ENCODE results near the gene FHAD1.

The FHAD1 gene

DNA sequence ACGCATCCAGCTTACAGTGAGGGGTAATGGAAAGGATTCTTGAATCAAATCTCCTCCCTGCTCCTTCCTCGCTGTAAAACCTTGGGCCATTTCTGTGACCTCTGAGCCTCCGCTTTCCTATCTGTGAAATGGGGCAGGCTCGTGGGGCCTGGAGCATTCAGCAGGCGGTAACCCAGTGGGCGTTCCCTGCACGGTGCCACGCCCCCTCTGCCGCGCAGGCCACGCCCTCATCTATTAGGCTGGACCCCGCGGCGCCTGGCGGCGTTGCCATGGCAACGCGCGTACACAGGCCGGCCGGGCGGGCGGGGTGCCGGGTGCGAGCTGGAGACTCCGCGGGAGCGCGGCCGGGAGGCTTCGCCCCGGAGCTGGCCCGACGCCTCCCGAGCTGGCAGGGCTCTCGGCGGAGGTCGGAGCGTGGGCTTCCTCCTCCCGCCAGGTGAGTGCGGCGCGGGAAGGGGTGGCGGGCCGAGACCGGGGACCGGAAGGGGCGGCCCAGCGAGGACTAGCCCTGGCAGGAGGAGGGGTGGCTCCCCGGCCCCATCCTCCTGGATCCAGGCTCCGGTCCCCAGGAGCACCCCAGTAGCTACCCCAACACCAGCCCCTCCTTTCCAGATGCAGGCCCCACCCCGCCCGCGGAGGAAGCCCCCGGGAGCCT is at the start of gene FHAD1:
Gene FHAD1 (plus strand): TSS at position 264 of the 655 bp plus-strand sequence. CDS start 4,562 bp downstream, outside the sequence.
- peak within 1 kb of the TSS; percentile 49 for H3K4me3 ChIP-seq (ENCODE audit: low read depth, low read length)

DNA sequence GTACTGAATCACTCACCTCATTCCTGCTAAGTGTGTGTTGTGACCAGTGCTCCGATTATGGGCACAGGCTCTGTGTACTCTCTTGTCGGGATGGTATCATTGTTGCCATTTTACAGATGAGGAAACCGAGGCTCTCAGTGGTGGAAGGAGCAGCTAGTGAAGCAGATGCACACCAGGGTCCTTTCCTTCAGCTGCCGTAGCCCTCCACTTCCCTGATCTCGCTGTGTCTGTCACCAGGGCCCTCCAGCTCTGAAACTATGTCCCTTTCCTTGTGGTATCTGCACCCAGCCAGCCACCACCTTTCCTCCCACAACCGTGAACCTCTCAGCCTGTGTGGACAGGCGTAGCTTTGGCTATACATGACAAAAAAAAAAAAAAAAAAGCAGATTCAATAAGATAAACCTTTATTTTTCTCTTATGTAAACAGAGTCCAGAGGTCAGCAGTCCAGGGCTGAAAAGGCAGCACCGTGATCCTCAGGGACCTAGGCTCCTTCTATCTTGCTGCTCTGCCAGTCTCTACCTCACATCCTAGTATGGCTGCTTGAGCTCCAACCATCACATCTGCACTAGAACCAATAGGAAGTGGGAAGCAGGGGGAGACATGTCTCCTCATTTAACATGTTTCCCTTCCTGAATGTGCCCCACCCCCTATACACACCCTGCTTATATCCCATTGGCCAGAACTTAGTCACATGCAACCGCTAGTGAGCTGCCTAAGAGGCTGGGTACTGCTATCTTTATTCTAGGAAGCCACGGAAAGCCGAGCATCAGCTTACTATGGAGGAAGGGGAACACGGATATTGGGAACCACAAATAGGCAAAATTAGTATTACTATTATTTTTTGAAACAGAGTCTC is 49.2 kb upstream of the FHAD1 start:
- H3K4me3 ChIP-seq (ENCODE audit: low read depth, low read length), result no peak overlapping the region

DNA sequence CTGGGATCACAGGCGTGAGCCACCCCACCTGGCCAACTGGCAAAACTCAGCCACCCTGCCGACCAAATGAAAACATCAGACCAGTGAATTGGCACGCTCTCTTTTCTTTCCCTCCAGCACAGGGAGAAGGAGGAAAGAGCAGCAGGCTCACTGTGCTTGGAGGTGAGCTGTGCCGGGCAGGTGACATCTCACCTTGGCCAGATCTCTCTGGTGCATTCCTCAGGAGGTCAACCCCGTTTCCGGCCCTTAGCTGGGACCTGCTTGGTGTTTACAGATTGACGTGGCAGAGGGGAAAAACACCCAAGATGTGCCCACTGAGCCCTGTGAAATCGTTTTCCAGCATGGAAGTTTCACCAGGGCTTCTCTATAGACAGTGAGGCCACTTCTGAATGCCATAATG is 48.3 kb upstream of the FHAD1 start:
- H3K4me3 ChIP-seq (ENCODE audit: low read depth, low read length), result no peak overlapping the region

DNA sequence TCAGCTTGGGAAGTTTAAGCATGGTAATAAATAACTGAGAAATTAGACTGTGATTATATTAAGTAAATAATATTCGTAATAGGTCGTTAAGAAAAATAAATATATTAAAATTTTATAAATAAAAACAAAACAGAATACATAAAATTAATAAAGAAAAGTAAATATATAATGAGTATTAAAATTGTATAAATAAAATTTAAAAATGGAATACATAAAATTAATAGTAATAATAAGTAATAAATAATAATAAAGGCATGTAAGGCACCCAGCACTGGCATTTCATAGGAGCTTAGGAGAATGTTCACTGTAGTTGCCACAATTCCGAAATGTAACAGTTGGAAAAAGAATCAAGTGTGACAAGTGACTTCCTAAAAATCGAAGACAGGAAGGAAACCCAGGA is 45.8 kb upstream of the FHAD1 start:
- H3K4me3 ChIP-seq (ENCODE audit: low read depth, low read length), result no peak overlapping the region

DNA sequence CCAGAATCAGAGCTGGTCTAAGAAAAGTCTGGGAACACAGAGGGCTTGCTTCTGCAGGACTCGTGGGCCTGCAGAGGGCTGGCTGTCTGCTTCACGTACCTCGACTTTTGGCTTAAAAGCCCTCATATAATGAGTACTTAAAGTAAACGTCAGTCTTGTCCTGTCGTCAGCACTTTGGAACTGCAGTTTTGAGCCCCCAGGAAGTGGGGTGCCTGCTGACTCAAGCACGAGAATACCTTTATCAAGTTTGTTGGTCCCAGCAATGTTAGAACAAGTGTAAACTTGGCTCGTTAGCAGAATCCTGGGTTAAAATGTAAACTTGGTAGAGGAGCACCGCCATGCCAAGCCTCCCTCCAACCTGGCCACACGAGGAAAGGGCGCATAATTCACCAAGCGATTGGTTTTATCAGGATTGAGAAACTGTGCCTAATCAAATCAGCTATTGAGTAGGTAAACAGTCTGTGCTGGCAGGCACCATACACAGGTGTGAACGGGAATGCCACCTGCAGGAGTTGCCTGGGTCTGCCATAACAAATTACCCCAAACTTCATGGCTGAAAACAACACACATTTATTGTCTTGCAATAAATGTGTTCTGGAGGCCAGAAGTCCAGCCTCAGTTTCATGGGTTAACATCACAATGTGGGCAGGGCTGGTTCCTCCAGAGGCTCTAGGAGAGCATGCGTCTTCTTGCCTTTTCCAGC is 45.0 kb upstream of the FHAD1 start:
- H3K4me3 ChIP-seq (ENCODE audit: low read depth, low read length), result no peak overlapping the region

DNA sequence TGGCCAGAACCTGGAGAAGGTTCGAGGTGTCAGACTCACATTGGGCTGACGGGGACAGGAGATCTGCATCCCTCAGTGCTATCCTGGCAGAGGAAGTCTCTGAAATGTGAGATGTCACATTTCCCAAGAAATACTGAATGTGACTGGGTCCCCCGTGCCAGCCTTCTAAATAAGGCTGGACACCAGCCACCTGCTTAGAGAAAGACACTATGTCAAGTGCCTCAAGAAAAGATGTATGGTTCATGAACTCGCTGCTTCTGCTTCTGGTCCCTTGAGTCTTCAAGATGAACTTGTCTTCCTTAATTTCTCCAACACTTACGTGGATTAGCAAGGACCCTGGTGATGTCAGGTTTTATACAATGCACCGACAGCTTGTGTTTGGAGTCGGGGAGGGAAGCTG is 42.1 kb upstream of the FHAD1 start:
- no peak overlapping the region for H3K4me3 ChIP-seq (ENCODE audit: low read depth, low read length)

DNA sequence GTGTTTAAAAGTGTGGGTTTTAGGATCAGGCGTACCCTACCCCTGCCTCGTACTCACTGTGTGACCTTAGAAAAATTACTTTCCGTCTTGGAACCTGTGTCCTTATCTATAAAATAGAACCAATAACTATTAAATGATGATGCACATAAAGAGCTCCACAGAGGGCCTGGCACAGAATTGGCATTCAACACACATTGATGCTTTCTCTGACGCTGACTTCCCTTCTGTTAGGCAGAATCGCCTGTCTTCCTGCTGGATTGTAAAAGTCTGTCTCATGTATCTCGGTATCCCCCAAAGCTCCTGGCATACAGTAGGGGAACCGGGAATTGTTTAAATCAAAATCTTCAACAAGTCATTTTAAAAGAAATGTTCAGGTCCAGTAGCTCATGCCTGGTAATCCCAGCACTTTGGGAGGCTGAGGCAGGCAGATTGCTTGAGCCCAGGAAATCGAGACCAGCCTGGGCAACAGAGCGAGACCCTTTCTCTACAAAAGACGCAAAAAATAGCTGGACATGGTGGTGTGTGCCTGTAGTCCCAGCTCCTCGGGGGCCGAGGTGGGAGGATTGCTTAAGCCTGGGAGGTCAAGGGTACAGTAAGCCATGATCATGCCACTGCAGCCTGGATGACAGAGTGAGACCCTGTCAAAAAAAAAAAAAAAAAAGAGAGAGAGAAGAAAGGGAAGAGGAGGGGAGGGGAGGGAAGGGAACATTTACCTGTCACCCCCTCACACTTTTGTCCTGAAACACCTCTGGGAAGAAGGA is 41.3 kb upstream of the FHAD1 start:
- H3K4me3 ChIP-seq (ENCODE audit: low read depth, low read length), result no peak overlapping the region

DNA sequence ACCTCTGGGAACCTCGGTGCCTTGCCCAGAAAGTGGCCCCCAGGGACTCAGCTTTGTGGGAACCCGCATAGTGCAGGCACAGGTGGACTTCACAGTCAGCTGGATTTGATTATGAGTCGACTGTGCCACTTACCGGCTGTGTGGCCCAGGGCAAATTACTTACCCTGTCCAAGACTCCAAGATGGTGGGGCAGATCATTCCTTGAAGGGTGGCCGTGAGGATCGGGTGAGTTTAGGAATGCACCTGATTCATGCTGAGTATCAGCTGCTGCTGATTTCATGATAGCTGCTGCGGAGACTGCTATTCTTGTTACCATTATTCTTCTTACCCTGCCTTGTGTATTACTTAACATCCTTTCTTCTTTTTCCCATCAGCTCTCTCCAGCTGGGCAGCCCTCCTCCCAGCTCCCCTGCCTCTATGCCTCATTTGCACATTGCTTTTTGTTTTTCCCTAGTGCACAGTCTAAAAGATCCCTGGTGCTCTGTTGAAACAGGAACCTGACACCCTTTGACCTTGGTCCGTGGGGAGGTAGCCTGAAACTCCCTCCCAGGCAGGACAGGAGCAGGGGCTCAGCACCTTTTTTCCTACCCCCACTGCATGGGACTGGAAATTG is 40.5 kb upstream of the FHAD1 start:
- no peak overlapping the region for H3K4me3 ChIP-seq (ENCODE audit: low read depth, low read length)

DNA sequence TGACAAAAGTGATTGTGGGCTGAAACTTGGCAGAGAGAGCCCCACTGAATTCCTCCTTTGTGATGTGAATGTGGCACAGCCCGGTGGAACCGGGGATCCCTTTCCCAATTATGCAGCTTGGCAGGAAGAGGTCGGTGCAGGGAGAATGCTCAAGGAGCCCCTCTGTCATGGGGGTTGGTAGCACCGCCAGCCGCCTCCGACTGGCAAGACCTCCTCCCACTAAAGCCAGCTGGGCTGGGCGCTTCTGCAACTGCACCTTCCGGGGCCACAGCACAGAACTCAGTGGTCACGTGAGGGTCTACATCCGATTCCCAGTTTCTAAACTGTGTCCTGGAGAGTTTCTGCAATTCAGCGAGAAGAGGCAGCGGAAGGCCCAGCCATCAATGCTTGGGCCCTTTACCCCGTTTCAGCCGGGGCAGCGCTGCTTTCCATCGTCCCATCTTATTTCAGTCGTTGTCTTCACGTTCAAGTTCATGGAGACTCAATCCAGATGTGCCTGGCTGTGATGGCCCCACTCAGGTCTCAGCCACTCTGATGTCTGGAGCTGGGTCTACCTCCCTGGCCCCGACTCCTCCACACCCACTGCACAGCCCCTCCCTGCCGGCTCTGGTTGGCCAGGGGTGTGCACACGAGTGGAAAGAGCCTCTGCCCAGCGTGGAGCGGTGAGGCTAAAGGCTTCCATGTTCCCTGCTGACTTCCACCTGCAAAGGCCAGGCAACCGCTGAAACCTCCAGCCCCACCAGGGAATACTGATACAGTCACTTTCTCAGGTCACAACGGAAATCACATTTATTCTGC is 39.8 kb upstream of the FHAD1 start:
- no peak overlapping the region for H3K4me3 ChIP-seq (ENCODE audit: low read depth, low read length)

DNA sequence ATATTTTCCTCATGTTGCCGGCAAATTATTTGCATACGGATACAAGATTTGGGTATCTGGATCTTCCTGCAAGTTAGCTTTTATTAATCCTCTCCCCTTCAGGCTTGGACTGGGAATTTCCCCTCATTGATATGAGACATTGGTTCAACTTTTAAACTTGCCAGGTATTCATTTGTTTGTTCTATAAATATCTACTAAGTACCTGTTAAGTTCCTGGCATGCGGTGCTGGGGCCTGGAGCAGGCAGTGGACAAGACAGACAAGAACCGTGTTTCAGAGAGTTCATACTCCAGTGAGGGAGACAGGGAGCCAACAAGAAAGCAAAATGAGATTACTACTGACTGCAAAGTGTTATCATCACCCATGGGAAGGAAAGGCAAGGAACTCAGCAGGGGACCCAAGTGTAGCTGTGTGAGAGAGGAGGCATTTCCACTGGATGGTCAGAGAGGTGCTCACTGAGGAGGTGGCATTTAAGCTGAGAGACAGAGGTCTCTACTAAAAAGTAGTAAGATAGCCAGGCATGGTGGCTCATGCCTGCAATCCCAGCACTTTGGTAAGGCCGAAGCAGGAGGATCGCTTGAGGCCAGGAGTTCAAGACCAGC is 39.1 kb upstream of the FHAD1 start:
- H3K4me3 ChIP-seq (ENCODE audit: low read depth, low read length), result no peak overlapping the region

DNA sequence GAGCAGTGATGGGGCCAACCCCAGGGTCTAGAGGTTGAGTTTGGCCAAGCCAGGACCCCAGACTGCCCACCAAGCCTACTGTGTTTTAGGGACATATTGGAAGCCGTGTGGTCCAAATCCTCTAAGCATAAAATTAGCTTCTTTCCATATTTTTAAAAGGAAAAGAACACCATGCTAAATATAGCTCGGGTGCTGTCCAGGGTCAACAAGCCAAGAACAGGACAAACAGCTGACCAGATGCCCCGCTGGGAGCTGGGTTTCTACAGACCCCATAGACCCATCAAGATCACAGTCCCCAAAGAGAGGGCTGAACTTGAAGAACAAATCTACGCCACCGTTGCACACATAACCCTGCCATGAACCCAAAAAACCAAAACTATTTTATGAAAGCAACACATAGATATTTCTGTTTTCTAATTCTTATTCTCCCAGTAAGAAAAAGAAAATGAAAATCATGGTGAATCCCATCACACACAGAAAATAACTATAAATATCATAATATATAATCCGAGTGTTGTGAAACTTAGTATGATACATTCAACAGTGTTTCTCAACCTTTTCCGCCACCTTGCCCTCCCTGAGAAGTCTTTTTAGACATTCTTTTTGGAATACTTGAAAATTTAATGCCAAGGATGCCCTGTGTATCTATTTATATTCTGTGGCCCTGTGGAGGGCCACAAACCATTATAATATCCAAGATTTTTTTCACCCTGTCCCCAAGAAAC is 36.2 kb upstream of the FHAD1 start:
- H3K4me3 ChIP-seq (ENCODE audit: low read depth, low read length), result no peak overlapping the region

DNA sequence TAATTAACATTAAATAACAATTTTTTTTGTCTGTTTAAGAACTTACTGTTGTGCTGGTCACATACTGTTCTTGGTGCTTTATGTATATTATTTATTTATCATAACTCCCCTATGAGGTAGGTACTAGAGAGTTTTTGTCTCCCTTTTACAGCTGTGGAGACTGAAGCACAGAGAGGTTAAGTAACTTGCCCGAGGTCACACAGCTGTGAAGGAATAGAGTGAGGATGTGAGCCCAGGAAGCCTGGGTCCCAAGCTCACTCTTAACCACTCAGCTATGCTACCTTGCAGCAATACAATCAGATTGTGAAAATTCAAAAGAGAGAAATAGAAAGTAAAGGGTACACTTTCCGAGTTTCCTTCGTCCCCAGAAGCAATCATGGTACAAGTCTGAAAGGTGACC is 35.6 kb upstream of the FHAD1 start:
- no peak overlapping the region for H3K4me3 ChIP-seq (ENCODE audit: low read depth, low read length)

DNA sequence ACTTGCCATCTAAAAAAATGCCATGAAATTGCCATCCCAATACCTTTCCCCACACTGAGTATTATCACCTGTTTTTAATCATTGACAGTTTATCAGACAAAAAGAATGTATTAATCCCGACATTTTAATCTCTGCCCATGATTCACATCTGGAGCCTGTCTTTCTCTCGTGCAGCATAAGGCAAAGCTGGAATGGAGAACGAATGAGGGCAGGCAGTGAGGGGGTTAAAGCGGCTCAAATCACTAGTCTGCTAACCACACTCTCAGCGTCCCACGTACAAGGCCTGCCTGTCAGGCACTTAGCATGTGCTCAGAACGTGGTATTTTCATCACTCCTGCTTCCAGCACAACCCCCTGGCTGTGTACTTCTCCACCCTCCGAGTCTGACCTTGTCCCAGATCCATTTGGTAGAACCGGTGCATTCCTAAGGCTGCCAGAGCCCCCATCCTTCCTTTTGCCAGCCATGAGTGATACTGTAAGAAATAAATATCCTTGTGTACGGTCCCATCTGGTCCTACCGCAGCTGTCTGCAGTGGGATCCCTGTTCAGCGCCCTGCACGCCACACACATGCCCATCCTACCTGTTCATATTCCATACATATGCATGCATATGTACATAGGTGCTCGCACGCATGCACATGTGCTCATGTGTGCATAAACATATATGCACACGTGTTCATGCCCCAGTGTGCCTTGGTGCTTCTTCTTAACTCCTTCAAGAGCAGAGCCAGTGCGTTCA is 34.6 kb upstream of the FHAD1 start:
- no peak overlapping the region for H3K4me3 ChIP-seq (ENCODE audit: low read depth, low read length)

DNA sequence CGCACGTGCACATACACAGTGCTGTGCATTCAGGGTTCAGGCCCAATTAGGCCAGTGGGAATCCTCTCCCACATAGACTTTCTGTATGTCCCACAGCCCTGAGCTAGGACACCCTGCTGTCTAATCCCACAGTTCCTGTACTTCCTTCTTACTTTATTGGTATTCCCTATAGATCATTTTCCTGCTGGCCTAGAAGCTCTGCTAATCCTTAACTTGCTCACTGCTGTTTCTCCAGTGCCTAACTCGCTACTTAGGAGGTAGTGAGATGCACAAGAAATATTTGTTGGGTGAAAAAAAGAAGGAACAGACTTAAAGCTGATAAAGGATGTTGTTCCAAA is 34.1 kb upstream of the FHAD1 start:
- H3K4me3 ChIP-seq (ENCODE audit: low read depth, low read length), result no peak overlapping the region

DNA sequence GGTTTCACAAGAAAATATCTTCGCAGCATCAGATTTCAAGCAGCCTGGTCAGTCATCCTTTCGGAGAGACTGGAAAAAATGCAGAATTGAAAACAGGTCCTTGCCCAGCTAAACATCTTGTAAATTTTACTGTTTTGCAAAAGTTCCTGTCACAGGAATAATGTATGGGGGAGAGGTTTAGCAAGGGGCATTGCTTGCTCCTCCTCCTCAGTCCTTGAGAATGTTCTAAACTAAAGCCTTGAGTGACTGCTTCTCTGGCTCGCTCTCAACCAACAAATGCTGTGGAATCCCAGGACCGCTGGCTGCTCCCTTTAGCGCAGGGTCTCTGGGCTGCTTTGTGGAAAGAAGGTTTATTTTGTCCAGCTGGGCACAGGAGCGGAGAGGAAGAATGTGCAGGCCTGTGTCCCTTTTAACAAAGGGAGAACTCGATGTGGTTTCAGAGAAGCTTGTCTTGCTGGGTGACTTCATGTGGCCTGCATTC is 33.6 kb upstream of the FHAD1 start:
- no peak overlapping the region for H3K4me3 ChIP-seq (ENCODE audit: low read depth, low read length)

DNA sequence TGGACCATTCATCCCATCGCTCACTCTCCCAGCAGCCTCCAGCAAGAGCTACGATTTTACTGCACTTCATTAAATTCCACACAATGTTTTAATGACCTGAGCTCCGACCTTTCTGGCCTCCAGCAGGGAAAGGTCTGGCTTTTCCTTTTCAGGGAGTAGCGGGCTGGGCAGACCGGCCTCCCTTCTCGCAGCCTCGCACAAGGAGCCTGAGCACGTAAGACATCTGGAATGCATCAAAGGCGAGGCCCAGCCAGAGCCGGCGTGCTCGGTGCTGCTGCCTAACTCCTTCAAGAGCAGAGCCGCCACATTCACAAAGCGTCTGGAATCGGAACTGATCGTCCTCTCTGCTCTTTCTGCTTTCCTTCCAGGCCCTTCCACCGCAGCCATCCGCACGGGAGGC is 32.5 kb upstream of the FHAD1 start:
- no peak overlapping the region for H3K4me3 ChIP-seq (ENCODE audit: low read depth, low read length)

DNA sequence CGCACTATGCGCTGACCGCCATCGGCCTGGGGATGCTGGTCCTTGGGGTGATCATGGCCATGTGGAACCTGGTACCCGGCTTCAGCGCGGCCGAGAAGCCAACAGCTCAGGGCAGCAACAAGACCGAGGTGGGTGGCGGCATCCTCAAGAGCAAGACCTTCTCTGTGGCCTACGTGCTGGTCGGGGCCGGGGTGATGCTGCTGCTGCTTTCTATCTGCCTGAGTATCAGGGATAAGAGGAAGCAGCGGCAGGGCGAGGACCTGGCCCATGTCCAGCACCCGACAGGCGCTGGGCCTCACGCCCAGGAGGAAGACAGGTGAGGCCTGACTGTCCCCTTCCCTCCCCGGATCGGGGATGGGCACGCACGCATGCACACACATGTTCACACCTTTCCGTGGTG is 31.9 kb upstream of the FHAD1 start:
- no peak overlapping the region for H3K4me3 ChIP-seq (ENCODE audit: low read depth, low read length)

DNA sequence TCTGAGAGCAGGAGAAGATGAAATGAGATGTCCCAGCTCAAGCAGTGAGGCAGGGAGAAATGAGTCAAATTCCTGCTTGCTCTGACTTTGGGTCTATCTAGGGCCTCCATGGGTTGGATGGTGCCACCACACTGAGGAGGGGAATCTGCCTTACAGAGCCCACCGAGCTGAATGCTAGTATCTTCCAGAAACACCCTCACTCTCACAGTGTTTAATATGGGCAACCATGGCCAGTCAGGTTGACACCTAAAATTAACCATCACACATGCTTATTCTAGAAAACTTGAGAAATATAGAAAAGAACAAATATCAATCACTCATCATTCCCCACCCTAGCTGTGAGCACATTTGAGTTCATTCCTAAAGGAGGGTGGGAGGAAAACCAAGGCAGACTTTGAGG is 29.4 kb upstream of the FHAD1 start:
- H3K4me3 ChIP-seq (ENCODE audit: low read depth, low read length), result no peak overlapping the region

Measured in iPS-11a (cell line).